GM12878 (cell line): Measurements from ENCODE around the gene CTH. TPM values are rescaled to one million over a fixed set of nuclear protein-coding genes. Genes with fewer than 3 reads are reported as not detected.

Source experiments
- ATAC-seq: fragments of 200-7000 bp; cut with Tn5 transposase; 3 replicates; pipeline ENCODE4 v1.9.1; 2020; ENCODE audit warnings: mild to moderate bottlenecking, moderate library complexity
- BruUV-seq: library from RNA; stranded (reverse); fragments of 400-500 nt; replicated peaks from 2 replicates; lab custom pipeline; 2021; lab: Mats Ljungman, UMichigan
- CTCF ChIA-PET: fragments of 300-600 bp; sonication (Branson Sonifier 250); formaldehyde crosslinking; extraction: SDS; loops from one replicate; lab custom pipeline; 2021; ENCODE audit warnings: inconsistent platforms; lab: Yijun Ruan, JAX
- POLR2A ChIA-PET: fragments of 350-600 bp; formaldehyde crosslinking; extraction: SDS; loops from one replicate; lab custom pipeline; 2021; ENCODE audit warnings: inconsistent platforms; lab: Charles Lee
- RAD21 ChIA-PET: fragments of 300-600 bp; sonication (Branson Sonifier 250); formaldehyde crosslinking; loops from one replicate; lab custom pipeline; 2023; ENCODE audit warnings: antibody characterized with exemption; ENCODE audit not compliant: unreplicated experiment; lab: Charles Lee
- SMC1A ChIA-PET: fragments of 300-600 bp; sonication (Branson Sonifier 250); formaldehyde crosslinking; loops from one replicate; lab custom pipeline; 2023; ENCODE audit not compliant: unreplicated experiment, uncharacterized antibody; lab: Charles Lee
- DNase-seq: peaks from one replicate; pipeline ENCODE4 v3.0.0-alpha.2; 2011; ENCODE audit warnings: low read depth, low spot score
- FAIRE-seq: peaks from 3 replicates; lab custom pipeline; 2011; peaks lifted over from hg19 to GRCh38; lab: Jason Lieb, UNC
- H2AFZ ChIP-seq: 2 replicates; pipeline ENCODE4 v1.6.0; 2011; ENCODE audit warnings: low read depth, low read length, control low read depth; ENCODE audit not compliant: control insufficient read depth
- H3K27ac ChIP-seq: 2 replicates; pipeline ENCODE4 v1.5.1; 2011; ENCODE audit warnings: control low read depth; ENCODE audit not compliant: control insufficient read depth, insufficient read depth
- H3K27me3 ChIP-seq, 2 experiments: replicated peaks in 1 of 2; 2 replicates each; pipeline versions ENCODE4 v1.6.0 to v1.6.1; 2011; ENCODE audit warnings: low read length in 1 of 2; ENCODE audit not compliant: control insufficient read depth in 2 of 2, insufficient read depth in 2 of 2
- H3K36me3 ChIP-seq, 2 experiments: 2 replicates each; pipeline ENCODE4 v1.5.1; 2011; ENCODE audit warnings: low read length in 1 of 2; ENCODE audit not compliant: control insufficient read depth in 2 of 2, insufficient read depth in 2 of 2
- H3K4me1 ChIP-seq: 2 replicates; pipeline ENCODE4 v1.6.1; 2011; ENCODE audit warnings: mild to moderate bottlenecking, low read length, moderate library complexity, mixed read lengths; ENCODE audit not compliant: control insufficient read depth, insufficient read depth
- H3K4me2 ChIP-seq: 2 replicates; pipeline ENCODE4 v1.6.0; 2011; ENCODE audit warnings: control low read depth; ENCODE audit not compliant: control insufficient read depth, insufficient read depth
- H3K4me3 ChIP-seq: fragments of 200-600 bp; sonication (generic); 2 replicates; pipeline ENCODE4 v1.5.1; 2016
- H3K79me2 ChIP-seq: 2 replicates; pipeline ENCODE4 v1.6.0; 2011; ENCODE audit warnings: low read length; ENCODE audit not compliant: control insufficient read depth, insufficient read depth
- H3K9ac ChIP-seq: 2 replicates; pipeline ENCODE4 v1.8.0; 2011; ENCODE audit warnings: low read length, control low read depth, mixed read lengths; ENCODE audit not compliant: control insufficient read depth, insufficient read depth
- H3K9me3 ChIP-seq: replicated peaks from 3 replicates; pipeline ENCODE4 v1.5.1; 2011; ENCODE audit warnings: mild to moderate bottlenecking, low read length; ENCODE audit not compliant: control insufficient read depth, insufficient read depth
- H4K20me1 ChIP-seq: 2 replicates; pipeline ENCODE4 v1.6.0; 2011; ENCODE audit not compliant: control insufficient read depth, insufficient read depth
- BACH1 ChIP-seq: fragments of 450-650 bp; IDR thresholded peaks from 2 replicates; pipeline ENCODE4 v1.6.1; 2017; ENCODE audit warnings: mild to moderate bottlenecking, borderline replicate concordance
- ESRRA ChIP-seq: IDR thresholded peaks from 2 replicates; pipeline ENCODE4 v1.6.1; 2012; ENCODE audit warnings: mild to moderate bottlenecking, low read length, improper control_type of control experiment
- GABPA ChIP-seq: IDR thresholded peaks from 2 replicates; pipeline ENCODE4 v1.6.1; 2014; ENCODE audit warnings: antibody characterized with exemption, low read depth, mild to moderate bottlenecking, inconsistent platforms
- HDGF ChIP-seq: fragments of 450-650 bp; IDR thresholded peaks from 2 replicates; pipeline ENCODE4 v1.6.1; 2016; ENCODE audit warnings: antibody characterized with exemption
- POU2F2 ChIP-seq: IDR thresholded peaks from 3 replicates; pipeline ENCODE4 v1.6.1; 2011; ENCODE audit warnings: low read depth, mild to moderate bottlenecking, low read length, borderline replicate concordance
- SIX5 ChIP-seq: IDR thresholded peaks from 2 replicates; pipeline ENCODE4 v1.6.1; 2011; ENCODE audit warnings: mild to moderate bottlenecking, low read depth, low read length, moderate library complexity; ENCODE audit not compliant: severe bottlenecking
- SPI1 ChIP-seq: IDR thresholded peaks from 2 replicates; pipeline ENCODE4 v1.6.1; 2011; ENCODE audit warnings: low read depth, mild to moderate bottlenecking, low read length, moderate library complexity, borderline replicate concordance; ENCODE audit not compliant: insufficient read depth
- SRF ChIP-seq, 2 experiments: IDR thresholded peaks; 2 replicates each; pipeline ENCODE4 v1.6.1; 2011; ENCODE audit warnings: low read depth in 2 of 2, low read length in 2 of 2, mild to moderate bottlenecking in 1 of 2, moderate library complexity in 1 of 2
- TAF1 ChIP-seq: IDR thresholded peaks from 2 replicates; pipeline ENCODE4 v1.6.1; 2011; ENCODE audit warnings: mild to moderate bottlenecking, low read depth, low read length, borderline replicate concordance
- TCF12 ChIP-seq: IDR thresholded peaks from 2 replicates; pipeline ENCODE4 v1.6.1; 2011; ENCODE audit warnings: low read depth, mild to moderate bottlenecking, low read length
- ZNF217 ChIP-seq: fragments of 450-650 bp; IDR thresholded peaks from 2 replicates; pipeline ENCODE4 v1.6.1; 2017; ENCODE audit warnings: antibody characterized with exemption, mild to moderate bottlenecking
- in situ Hi-C: fragments of 300-500 bp; cut with MboI; formaldehyde crosslinking; loops from 9 replicates; pipeline ENCODE4 v1.14.3; 2018; ENCODE audit warnings: mixed read lengths
- intact Hi-C: fragments of 100-400 bp; cut with micrococcal nuclease; formaldehyde crosslinking; loops from one replicate; pipeline ENCODE4 v1.14.2; 2022; ENCODE audit not compliant: unreplicated experiment
- polyA plus RNA-seq, 11 experiments: library from polyadenylated mRNA; depleted of rRNA in 4 of 11; unstranded in 6 of 11; stranded (reverse) in 5 of 11; fragments of >200 nt; fragmentation: Nextera tagmentation in 4 of 11; fragmentation: Illumina TruSeq in 1 of 11; extraction: Ambion mirVana in 4 of 11; extraction: Trizol in 1 of 11; gene quantifications; 1 replicate in 1 of 11; 2 replicates in 10 of 11; pipeline versions ENCODE4 v1.2.1 to v1.2.3, GENCODE V29; 2011 to 2016; ENCODE audit warnings: inconsistent platforms in 2 of 11, missing spikeins in 2 of 11, low read depth in 1 of 11
- total RNA-seq, 4 experiments: library from RNA; depleted of rRNA in 3 of 4; stranded (reverse); fragments of >200 nt in 3 of 4; fragmentation: Illumina TruSeq in 1 of 4; extraction: Trizol in 1 of 4; gene quantifications; 2 replicates each; pipeline versions ENCODE4 v1.2.1 to v1.2.3, GENCODE V29; 2013 to 2021

CTH gene
- total and polyA plus RNA-seq, 10 of the 15 experiments (the other 5 are each of a cell fraction or from before 2014, with no cell fraction given) = 6.3 to 17.5 (median 10.4) TPM

DNA sequence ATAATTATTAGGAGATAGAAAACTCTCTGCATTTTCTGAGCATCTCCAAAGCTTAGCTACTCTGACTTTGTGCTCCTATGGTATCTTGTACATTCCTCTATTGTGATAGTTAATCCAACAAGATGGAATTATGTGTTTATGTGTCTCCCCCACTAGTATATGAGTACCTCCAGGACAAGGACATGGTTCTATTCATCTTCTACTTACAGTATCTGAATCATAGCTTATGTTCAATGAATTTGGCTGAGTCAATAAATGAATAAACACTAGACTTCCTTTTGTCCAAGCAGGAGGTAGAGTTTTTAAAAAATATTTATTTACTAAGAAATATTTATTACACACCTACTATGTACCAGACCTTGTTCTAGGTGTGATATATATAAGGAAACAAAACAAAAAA, 18.4 kb upstream of the CTH start:
- H3K27me3 ChIP-seq = no peaks in the 10 kb centered on the region
- ChIA-PET CTCF (no interaction called here), SMC1A (no interaction called here), POLR2A (interaction anchor here (1.6 kb wide), 1 partner anchor 18 kb away, joined by 5 read pairs; the partner anchor contains the start of gene CTH), RAD21 (no interaction called here)
- intact Hi-C loops (no loop called here), in situ Hi-C loops (no loop called here)
- no peaks in the 10 kb centered on the region for H3K9me3 ChIP-seq
- H3K79me2 ChIP-seq = no peaks in the 10 kb centered on the region
- no TSS peak for BruUV-seq
- H3K4me2 ChIP-seq = no peak overlapping the region
- H3K9ac ChIP-seq = no peak overlapping the region
- no peak overlapping the region for H2AFZ ChIP-seq
- FAIRE-seq = no peak
- no peaks in the 10 kb centered on the region for H3K36me3 ChIP-seq
- no peak for ATAC-seq
- TF ChIP-seq BACH1 = no peak
- TF ChIP-seq TAF1 = no peak
- no peak for TF ChIP-seq TCF12
- no peak for TF ChIP-seq SRF (IDR thresholded peaks at IDR 0.05; ENCODE audit: low read depth in 2 of 2, low read length in 2 of 2)
- TF ChIP-seq ESRRA = no peak
- TF ChIP-seq SIX5 = no peak
- TF ChIP-seq HDGF = no peak
- no peak for TF ChIP-seq GABPA
- no peak for TF ChIP-seq POU2F2
- no peak for TF ChIP-seq SPI1
- TF ChIP-seq ZNF217 = no peak
- no peak overlapping the region for H3K27ac ChIP-seq
- DNase-seq = no peak
- no peaks in the 10 kb centered on the region for H3K4me1 ChIP-seq
- H3K4me3 ChIP-seq = no peak overlapping the region
- no peaks in the 10 kb centered on the region for H4K20me1 ChIP-seq
